Fibroblast of peridontal ligament (primary cell): ENCODE measurements around the gene INHBA.

ENCODE experiments used
- DNase-seq: peaks from one replicate; pipeline ENCODE4 v3.0.0-alpha.2; 2010; ENCODE audit errors: extremely low read depth

The INHBA gene

DNA sequence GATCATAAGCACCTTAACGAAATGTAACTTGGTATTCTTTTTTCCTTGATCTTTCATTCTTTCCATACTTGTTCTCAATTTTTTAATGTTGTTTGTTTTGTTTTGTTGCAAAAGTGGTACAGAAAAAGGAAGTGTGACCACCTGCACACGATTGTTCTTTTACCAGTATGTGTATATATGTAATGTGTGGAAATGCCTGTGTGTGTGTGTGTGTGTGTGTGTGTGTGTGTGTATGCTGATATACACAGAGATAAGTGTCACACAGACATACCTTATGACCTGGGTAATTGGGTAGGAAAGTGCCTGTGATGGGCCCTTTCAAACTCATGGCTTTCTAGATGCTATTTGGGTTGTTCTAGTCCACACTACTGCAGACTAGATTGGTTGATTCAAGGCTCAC, 14.0 kb downstream of the INHBA start:
- no peak for DNase-seq

DNA sequence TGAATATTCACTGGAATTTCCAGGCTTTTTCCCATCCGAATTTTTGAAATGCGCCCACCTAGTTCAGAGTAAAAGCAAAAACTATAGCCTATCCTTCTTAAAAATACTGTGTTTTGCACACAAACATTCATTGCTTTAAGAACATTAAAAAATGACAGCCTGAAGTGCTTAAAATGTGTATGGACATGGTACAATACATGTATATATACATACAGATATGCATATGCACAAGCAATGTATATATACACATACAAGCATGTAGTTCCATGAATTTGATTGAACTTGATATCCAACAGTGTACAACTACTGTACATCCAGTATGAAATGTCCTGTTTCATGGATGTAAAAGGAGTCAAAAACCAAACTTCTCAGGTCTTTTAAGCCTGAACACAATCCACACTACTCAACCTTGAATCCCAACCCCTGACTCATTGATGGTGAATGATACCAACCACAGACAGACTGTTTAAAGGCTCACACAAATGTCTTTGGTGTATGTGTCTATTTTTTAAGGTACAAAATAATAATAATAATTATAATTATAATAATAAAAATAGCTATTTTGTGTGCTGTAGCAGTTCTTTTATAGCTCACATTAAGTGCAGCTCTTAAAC, 14.8 kb downstream of the INHBA start:
- no peak for DNase-seq

DNA sequence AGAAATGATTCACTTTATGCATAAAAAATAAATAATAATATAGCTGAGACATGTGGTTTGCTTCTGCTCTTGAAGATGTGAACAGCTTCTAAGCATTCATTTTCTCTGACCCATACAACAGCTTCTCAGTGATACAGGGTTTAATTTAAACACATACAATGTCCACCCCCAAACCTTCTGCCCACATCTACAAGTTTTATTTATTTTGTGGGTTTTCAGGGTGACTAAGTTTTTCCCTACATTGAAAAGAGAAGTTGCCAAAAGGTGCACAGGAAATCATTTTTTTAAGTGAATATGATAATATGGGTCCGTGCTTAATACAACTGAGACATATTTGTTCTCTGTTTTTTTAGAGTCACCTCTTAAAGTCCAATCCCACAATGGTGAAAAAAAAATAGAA, 17.2 kb downstream of the INHBA start:
- DNase-seq: peak; percentile 57

DNA sequence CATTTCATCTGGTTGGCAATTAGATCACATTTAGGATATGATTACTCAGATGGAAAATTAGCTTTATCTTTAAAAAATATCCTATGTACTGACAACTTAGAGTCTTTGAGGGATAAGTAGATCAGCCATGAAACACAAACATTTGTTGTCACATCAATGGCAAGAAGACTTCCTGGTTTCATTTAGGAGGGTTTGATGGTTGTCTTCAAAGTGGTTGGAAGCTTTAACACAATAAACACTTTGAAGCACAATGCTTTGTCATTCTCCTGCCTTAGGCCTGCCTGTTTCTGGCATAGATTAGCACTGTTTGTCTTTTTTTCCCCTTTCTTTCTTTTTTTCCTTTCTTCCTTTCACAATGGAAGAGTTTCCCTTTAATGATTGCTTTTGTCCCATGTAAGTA, 20.5 kb downstream of the INHBA start:
- no peak for DNase-seq

DNA sequence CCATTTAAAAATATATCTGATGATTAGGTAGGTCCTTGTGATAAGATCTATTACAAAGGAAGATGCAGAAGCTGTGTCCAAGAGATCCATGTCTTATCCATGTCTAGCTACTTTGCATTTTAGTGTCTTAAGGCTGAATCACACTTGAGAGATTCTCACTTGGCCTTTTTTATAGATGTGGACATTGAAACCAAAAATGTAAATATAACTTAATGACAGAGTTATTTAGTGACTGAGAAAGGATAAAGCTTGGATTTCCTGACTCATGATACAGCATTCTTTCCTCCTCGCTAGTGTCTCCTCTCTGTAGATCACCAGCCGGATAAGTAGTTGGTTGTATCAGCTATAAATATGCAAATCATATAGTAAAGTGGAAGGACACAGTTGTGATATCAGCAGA, 23.3 kb downstream of the INHBA start:
- DNase-seq: no peak

DNA sequence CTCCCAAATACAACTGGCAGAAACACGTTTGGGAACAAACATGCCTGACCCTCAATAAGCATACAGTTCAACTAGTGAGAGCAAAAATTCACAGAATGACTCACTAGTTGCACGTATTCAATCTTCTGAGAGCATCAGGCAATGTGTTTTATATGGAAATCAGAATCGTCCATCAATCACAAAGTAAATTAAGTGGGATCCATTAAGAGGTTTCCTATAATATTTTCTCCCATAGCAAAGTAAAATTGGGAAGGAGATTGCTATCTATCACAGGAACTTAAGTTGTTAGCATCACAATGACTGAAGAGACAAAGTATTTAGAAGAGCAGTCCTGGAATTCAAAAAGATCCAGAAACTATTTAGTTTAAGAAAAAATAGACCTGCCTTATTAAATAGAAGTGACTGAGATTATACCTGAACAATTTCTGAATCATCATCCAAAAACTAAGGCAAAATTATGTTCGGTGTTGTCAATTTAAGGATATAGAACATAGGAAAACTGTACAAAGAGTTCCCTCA, 28.3 kb downstream of the INHBA start:
- no peak for DNase-seq

DNA sequence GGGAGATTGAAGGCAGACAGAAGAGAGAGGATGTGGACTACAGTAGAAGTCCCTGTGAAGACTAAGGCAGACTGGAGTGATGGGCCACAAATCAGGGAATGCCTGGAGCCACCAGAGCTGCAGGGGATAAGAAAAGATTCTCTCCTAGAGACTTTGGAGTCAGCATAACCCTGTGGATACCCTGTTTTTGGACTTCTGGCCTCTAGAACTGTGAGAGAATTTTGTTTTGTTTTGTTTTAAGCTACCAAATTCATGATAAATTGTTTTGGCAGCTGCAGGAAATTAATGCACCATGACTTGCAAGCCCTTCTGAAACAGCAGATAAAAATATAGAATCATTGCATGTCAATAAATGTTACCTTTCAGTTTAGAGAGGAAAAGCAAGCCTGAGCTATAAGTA, 41.3 kb downstream of the INHBA start:
- peak; percentile 7 for DNase-seq

DNA sequence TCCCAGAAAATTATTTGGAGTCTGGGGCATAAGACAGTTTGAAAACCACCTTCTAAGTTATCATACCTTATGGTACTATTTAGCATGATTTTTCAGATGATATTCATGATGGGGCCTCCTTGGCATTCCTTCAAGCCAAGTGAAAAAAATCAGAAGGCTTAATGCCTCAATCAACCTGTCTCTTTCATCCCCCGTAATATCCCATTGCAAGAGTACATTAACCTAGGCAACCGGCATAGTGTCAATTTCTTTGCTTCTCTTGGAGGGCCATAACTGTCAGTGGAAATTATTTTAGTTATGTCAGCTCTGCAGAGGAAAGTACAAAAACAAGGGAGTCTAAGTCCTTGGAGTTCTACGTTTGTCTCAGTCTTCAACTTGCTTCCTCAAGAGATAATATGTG, 43.4 kb downstream of the INHBA start:
- no peak for DNase-seq

DNA sequence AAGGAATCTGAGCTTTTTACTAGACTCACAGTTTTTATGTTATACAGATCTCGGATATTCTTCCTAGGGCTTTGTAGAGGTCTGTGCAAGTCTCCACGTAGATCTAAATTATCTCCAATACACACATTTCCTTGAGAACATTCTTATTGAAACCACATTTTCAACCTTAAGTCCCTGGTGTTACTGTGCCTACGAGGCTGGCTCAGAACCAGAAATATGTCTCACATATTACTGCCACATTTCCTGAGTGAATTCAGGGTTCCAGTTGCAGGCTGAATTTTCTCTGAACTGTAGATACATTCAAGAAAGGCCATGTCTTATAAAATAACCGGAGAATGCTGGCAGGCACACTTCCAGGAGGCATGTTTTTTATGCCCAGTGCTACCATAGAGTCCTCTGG, 46.5 kb downstream of the INHBA start:
- DNase-seq: peak; percentile 58

DNA sequence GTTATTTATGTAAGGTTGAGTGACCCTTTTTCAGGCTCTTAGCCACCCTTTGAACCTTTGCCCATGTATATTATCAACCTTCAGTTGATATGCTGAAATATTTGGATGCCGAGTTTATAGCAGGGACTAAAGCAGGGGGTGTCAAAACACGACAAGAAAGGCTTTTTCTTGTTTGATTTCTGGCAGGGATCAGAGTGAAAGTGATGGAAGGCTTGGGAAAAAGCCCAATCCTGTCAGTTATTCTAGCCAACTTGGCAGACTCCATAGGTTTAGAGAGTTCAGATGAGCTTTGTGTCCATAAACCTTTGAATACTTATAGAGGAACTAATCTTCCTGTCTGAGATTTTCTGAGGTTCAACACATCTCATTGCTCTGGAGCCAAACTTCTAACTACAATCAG, 47.5 kb downstream of the INHBA start:
- no peak for DNase-seq

DNA sequence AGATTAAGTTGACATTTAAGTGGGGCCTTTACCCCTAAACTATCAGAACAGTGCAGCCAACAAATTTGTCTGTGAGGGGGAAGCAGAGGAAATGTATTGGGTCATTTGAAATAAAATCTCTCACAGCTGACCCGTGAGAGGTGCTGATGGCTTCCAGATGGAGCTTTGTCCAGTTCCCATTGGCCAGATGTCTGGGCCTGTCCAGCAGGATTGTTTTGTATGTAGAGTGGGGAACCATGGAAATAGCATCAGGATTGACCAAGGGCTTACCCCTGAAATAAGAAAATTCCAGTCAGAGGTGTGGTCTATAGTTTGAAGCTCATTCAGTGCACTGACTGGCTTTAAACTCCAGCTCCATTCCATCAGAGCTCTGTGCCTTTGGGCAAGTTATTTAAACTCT, 50.6 kb downstream of the INHBA start:
- peak; percentile 72 for DNase-seq

DNA sequence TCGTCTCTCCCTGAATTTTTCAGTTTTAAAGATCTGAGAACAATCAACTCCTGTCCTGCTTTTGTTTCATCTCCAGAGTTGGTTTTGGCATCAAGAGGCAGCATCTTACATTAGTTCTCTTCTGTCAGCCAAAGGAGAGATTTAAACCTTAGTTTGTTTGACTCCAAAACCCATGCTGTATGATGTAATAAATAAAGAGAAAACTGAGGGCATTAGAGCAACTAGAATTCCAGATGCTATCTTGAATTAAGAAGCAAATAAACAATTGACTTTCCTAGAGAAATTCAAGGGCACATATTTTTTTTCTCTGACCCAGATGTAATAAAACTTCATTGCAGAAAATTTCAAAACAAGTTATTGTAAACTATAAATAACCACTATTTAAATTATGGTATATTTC, 54.4 kb downstream of the INHBA start:
- peak; percentile 23 for DNase-seq

DNA sequence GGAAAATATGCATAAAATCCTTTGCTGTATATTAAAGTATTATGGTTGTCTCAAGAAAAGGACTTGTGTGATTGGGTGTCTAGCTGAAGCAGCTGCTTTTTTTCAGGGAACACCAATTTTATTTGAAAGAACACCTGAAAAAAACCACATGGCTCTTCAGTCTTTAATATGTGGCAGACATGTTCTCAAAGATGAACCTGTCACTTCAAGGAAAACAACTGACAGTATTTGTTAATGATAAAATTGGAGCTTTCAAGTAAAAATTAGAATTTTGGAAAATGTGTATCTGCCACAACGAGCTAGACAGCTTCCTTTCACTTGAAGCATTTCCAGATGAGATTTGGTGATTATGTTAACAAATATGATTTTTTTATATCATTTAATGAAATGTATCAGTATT, 59.3 kb downstream of the INHBA start:
- DNase-seq: no peak

DNA sequence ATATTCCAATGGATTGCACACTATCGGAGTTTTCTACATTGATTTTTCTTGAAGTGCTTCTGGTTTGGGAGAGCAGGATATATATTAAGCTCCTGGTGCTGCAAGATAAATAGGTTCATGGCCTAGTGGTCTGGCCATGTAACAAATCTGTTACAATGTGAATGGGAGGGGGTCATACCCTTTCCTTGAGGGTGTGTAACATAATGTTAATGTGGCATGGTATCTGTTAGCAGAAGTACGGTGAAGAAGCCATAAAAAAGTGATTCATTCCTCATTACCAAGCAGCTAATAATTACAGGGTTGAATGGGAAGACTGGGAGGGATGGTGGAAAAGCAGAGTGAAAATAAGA, 61.2 kb downstream of the INHBA start:
- no peak for DNase-seq

DNA sequence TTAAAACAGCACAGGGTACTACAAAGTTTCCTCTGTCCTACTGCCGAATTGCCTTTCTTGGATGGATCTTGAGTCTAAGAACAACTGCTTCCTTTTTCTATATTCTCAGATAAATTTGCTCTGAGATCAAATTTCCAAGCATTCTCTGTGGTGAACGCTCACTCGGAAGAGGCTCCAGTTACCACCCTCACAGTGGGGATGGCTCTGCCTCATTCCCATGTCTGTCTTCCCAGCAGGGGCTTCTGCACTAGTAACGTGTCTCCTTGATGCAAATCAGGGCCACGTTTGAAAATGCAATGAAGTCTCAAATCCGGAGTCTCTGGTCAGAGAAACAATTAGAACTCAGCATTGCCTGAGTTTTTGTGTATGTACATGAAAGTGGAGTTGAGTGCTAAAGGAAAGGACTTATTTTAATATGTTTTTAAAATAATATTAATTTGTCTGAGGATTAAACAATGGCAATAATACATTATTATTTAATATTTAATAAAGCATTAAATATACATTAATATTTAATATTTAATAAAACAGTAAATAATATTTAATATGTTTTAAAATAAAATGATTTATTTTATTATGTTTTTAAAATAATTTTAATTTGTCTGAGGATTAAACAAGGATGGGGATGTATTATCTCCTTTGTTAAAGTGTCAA, 61.8 kb downstream of the INHBA start:
- peak; percentile 40 for DNase-seq

DNA sequence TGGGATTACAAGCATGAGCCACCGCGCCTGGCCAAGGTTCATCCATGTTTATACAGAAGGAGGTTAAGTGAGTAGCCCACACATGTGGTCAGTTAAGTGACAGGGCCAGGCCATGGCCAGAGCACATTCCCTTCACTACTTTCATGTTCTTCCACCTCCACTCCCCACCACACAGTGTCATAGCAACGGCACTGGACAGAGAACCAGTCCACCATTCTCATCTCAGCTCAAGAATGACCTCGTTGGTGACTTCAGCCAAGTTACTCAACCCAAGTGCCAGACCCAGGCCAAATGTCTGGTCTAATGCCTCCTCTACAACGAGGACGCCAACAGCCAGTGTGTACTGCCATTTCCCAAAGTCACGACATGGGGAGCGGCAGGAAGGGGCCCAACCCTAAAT, 62.4 kb downstream of the INHBA start:
- DNase-seq: peak; percentile 21

DNA sequence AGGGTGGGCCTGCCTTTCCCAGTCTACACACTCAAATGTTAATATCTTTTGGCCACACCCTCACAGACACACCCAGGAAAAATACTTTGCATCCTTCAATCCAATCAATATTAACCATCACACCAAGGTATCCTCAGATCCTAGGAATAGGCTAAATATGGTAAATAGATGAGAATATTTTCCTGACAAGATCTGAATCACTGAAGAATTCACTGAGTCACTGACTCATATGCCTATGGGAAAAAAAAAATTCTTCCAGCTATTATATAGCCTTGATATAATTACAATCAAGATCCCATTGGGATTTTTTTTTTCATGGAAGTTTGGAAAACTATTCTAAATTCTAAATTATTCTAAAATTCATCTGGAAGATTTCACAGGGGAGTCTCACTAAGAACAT, 65.8 kb downstream of the INHBA start:
- DNase-seq: peak; percentile 71
